K562 (cell line): Measurements from ENCODE around the gene CTDNEP1. TPM values are rescaled to one million over a fixed set of nuclear protein-coding genes. Genes with fewer than 3 reads are reported as not detected.

Experiments used
- BHLHE40 ChIP-seq: IDR thresholded peaks from 2 replicates; pipeline ENCODE4 v1.6.1; 2011; ENCODE audit warnings: low read length, improper control_type of control experiment
- CREM ChIP-seq: IDR thresholded peaks from 2 replicates; pipeline ENCODE4 v1.6.1; 2014; ENCODE audit warnings: antibody characterized with exemption, low read depth
- CTCF ChIP-seq, 3 experiments: IDR thresholded peaks in 2 of 3; conservative IDR thresholded peaks in 1 of 3; 2 replicates each; pipeline ENCODE4 v1.5.1; 2011 to 2012; ENCODE audit warnings: low read length in 3 of 3, mild to moderate bottlenecking in 3 of 3, control low read depth in 2 of 3, improper control_type of control experiment in 1 of 3, inconsistent platforms in 1 of 3, low read depth in 1 of 3, mixed read lengths in 1 of 3, moderate library complexity in 1 of 3; ENCODE audit not compliant: insufficient read depth in 2 of 3
- CXXC5 ChIP-seq: fragments of 250-450 bp; sonication (Bioruptor Pico); IDR thresholded peaks from 2 replicates; pipeline ENCODE4 v1.8.0; 2022; ENCODE audit warnings: inconsistent platforms, mild to moderate bottlenecking, moderate library complexity
- E2F1 ChIP-seq: sonication (generic); formaldehyde crosslinking; IDR thresholded peaks from 2 replicates; pipeline ENCODE4 v1.8.1; 2023; ENCODE audit warnings: mild to moderate bottlenecking, missing genetic modification reagents, moderate library complexity
- ELK3 ChIP-seq: fragments of 450-650 bp; formaldehyde crosslinking; IDR thresholded peaks from 2 replicates; pipeline ENCODE4 v1.4.0; 2020; ENCODE audit warnings: mild to moderate bottlenecking
- ETS1 ChIP-seq: conservative IDR thresholded peaks from 2 replicates; pipeline ENCODE4 v1.6.1; 2011; ENCODE audit warnings: low read depth, mild to moderate bottlenecking, low read length; ENCODE audit not compliant: control insufficient read depth
- GTF2B ChIP-seq: IDR thresholded peaks from 2 replicates; pipeline ENCODE4 v1.6.1; 2011; ENCODE audit not compliant: insufficient read length; ENCODE audit errors: extremely low read depth
- ILK ChIP-seq: fragments of 450-650 bp; IDR thresholded peaks from 2 replicates; pipeline ENCODE4 v1.6.1; 2016; ENCODE audit warnings: missing genetic modification characterization, low read depth, mild to moderate bottlenecking, missing compliant biosample characterization, moderate library complexity, borderline replicate concordance
- MEF2A ChIP-seq: IDR thresholded peaks from 2 replicates; pipeline ENCODE4 v1.6.1; 2011; ENCODE audit warnings: low read depth, mild to moderate bottlenecking, low read length, moderate library complexity; ENCODE audit not compliant: control insufficient read depth
- MLX ChIP-seq, 2 experiments: fragments of 450-650 bp in 1 of 2; sonication (generic) in 1 of 2; formaldehyde crosslinking; conservative IDR thresholded peaks; 2 replicates each; pipeline versions ENCODE4 v1.4.0 to v1.8.1; 2020 to 2022; ENCODE audit warnings: mild to moderate bottlenecking in 1 of 2, missing genetic modification reagents in 1 of 2
- MXD1 ChIP-seq: fragments of 250-450 bp; sonication (Bioruptor Pico); IDR thresholded peaks from 2 replicates; pipeline ENCODE4 v1.8.0; 2021; ENCODE audit warnings: borderline replicate concordance, mild to moderate bottlenecking, moderate library complexity; ENCODE audit not compliant: poor library complexity, severe bottlenecking
- NCOA6 ChIP-seq: fragments of 450-650 bp; IDR thresholded peaks from 2 replicates; pipeline ENCODE4 v1.6.1; 2017; ENCODE audit warnings: mild to moderate bottlenecking
- NR1H2 ChIP-seq: sonication (generic); formaldehyde crosslinking; IDR thresholded peaks from 2 replicates; pipeline ENCODE4 v1.4.0; 2020; ENCODE audit warnings: mild to moderate bottlenecking, missing genetic modification reagents
- SIN3B ChIP-seq: fragments of 450-650 bp; IDR thresholded peaks from 2 replicates; pipeline ENCODE4 v1.6.1; 2017; ENCODE audit warnings: low read depth, mild to moderate bottlenecking, moderate library complexity
- SMARCA4 ChIP-seq: fragments of 450-650 bp; IDR thresholded peaks from 2 replicates; pipeline ENCODE4 v1.6.1; 2016
- SPI1 ChIP-seq: IDR thresholded peaks from 2 replicates; pipeline ENCODE4 v1.6.1; 2011; ENCODE audit warnings: low read depth, low read length, control low read depth, borderline replicate concordance
- STAT5B ChIP-seq: fragments of 250-450 bp; sonication (Bioruptor Pico); IDR thresholded peaks from 2 replicates; pipeline ENCODE4 v1.8.0; 2021; ENCODE audit warnings: mild to moderate bottlenecking, inconsistent platforms
- ZC3H4 ChIP-seq: sonication (generic); formaldehyde crosslinking; IDR thresholded peaks from 2 replicates; pipeline ENCODE4 v1.9.0; 2021; ENCODE audit warnings: missing genetic modification reagents, borderline replicate concordance
- ZNF133 ChIP-seq: fragments of 250-450 bp; sonication (Bioruptor Pico); IDR thresholded peaks from 2 replicates; pipeline ENCODE4 v1.4.0; 2020; ENCODE audit warnings: mild to moderate bottlenecking
- ZNF408 ChIP-seq: fragments of 250-450 bp; sonication (Bioruptor Pico); IDR thresholded peaks from 2 replicates; pipeline ENCODE4 v1.4.0; 2020; ENCODE audit warnings: low read depth, mild to moderate bottlenecking, moderate library complexity
- polyA plus RNA-seq, 8 experiments: library from polyadenylated mRNA; depleted of rRNA in 4 of 8; stranded (reverse) in 5 of 8; unstranded in 3 of 8; fragments of >200 nt; fragmentation: Nextera tagmentation in 2 of 8; fragmentation: Illumina TruSeq in 1 of 8; extraction: Ambion mirVana in 2 of 8; extraction: Trizol in 1 of 8; gene quantifications; 2 replicates each; pipeline versions ENCODE4 v1.2.1 to v1.2.3, GENCODE V29; 2011 to 2014; ENCODE audit warnings: inconsistent platforms in 1 of 8, missing spikeins in 1 of 8
- total RNA-seq, 7 experiments: library from RNA; depleted of rRNA in 6 of 7; stranded (reverse); fragments of >200 nt in 6 of 7; fragmentation: Illumina TruSeq in 2 of 7; extraction: Trizol in 2 of 7; gene quantifications; 2 replicates each; pipeline versions ENCODE4 v1.2.1 to v1.2.3, GENCODE V29; 2011 to 2021; ENCODE audit warnings: low replicate concordance in 1 of 7

CTDNEP1 gene
- total and polyA plus RNA-seq, 9 of the 15 experiments (the other 6 are each of a cell fraction or from before 2014, with no cell fraction given) = 10.7 to 150 (median 28.5) TPM

- TF ChIP-seq MLX (CRISPR knock-in tag; conservative IDR thresholded peaks at IDR 0.05) = no peak
- no peak for TF ChIP-seq MXD1 (CRISPR knock-in tag)
- no peak for TF ChIP-seq SMARCA4
- no peak for TF ChIP-seq ZC3H4 (CRISPR knock-in tag)
- TF ChIP-seq ELK3 (CRISPR knock-in tag) = no peak
- peak; percentile 49; the same call in 1 of the 2 replicates for TF ChIP-seq ETS1
- TF ChIP-seq NCOA6 = no peak
- no peak for TF ChIP-seq ZNF133 (CRISPR knock-in tag)
- peak; percentile 43; the same call in 1 of the 2 replicates for TF ChIP-seq CXXC5
- 0 out of 2 replicates have a peak, but pooled peaks have one; percentile 15 for TF ChIP-seq BHLHE40
- TF ChIP-seq STAT5B (CRISPR knock-in tag) = no peak
- TF ChIP-seq MEF2A = no peak; the same call in none of the 2 replicates
- no peak for TF ChIP-seq SIN3B
- TF ChIP-seq ZNF408 (CRISPR knock-in tag) = no peak
- TF ChIP-seq ILK (tag) = no peak
- peak; percentile 26 for TF ChIP-seq CREM
- no peak for TF ChIP-seq GTF2B
- TF ChIP-seq SPI1 = no peak
- peak; percentile 93 to 95 (median 95) for TF ChIP-seq CTCF (IDR thresholded peaks at IDR 0.05 in 2 of 3, conservative IDR thresholded peaks at IDR 0.05 in 1 of 3; ENCODE audit: insufficient read depth in 2 of 3, low read depth in 1 of 3, low read length in 3 of 3)
- TF ChIP-seq NR1H2 = no peak
- TF ChIP-seq E2F1 (CRISPR knock-in tag) = no peak
Measured at GRCh38 chr17:7280519-7281073, 29.1 kb upstream of the CTDNEP1 start (continued).
